ENCODE measurements around the gene USP31. TPM values are rescaled to one million over a fixed set of nuclear protein-coding genes. Genes with fewer than 3 reads are reported as not detected.

The USP31 gene
- total RNA-seq, 1 experiment from 2014 or later = 6.1 TPM

DNA sequence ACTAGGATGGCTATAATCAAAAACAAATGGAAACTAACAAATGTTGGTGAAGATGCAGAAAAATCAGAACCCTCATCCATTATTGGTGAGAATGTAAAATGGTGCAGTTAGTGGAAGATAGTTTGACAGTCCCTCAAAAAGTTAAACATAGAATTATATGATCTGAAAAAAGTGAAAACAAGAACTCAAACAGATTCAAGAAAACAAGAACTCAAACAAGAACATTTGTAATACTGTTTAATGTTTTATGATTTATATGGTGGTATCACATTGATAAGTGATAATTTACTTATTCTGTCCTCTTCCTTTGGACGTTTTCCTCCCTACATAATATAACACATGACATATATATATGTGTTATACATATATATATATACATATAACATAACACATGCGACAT is 12.0 kb downstream of the USP31 start:
- Histone ChIP-seq H3K27ac (no peak overlapping the region), H3K36me3 (no peaks in the 10 kb centered on the region), H3K4me1 (replicated peaks) (peaks cover 6% of the 10 kb centered on the region), H3K27me3 (replicated peaks) (no peaks in the 10 kb centered on the region), H3K4me3 (no peak overlapping the region), H3K9me3 (replicated peaks) (0 out of 2 replicates have a peak, but pooled peaks cover 3% of the 10 kb centered on the region)
- DNase-seq (ENCODE audit: low read depth in 1 of 2, low spot score in 2 of 2) = no peak

- Histone ChIP-seq H3K4me1 (replicated peaks) (peaks cover 19% of the 10 kb centered on the region), H3K27me3 (replicated peaks) (no peaks in the 10 kb centered on the region), H3K9me3 (replicated peaks) (0 out of 2 replicates have a peak, but pooled peaks cover 3% of the 10 kb centered on the region), H3K27ac (no peak overlapping the region), H3K36me3 (no peaks in the 10 kb centered on the region), H3K4me3 (no peak overlapping the region)
- DNase-seq (ENCODE audit: low read depth in 1 of 2, low spot score in 2 of 2) = no peak
Measured at GRCh38 chr16:23134274-23134673, 15.0 kb downstream of the USP31 start.

DNA sequence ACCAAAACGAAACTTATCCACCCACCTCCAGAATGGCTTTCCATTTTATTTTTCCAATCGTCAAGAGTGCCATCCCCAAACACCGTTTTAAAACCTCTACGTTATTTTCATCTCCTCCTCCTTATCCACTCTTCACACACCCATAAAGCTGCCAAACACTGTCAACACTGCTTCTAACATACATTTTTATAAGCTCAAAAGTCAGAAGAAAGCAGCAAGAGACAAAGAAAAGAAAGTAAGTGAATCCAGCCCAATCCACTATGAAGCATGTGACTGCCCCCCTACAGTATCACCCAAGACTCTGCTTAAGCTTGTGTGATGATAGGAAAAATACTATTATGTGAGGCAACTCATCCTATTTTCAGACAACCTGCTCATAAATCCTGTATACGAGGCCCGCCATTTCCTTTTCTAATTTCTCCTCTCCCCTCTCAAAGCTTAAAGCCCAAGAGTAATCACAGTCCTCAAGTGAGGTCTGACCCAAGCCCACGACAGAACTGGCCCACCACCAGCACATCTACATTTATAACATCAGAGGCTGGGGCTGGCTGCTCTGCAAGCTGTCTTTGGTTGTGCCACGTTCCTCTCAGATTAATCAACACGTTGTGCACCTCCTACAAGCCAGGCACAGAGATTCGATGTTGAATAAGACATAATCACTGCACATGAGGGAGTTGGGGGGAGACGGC is 16.3 kb downstream of the USP31 start:
- Histone ChIP-seq H3K4me1 (replicated peaks) (peaks cover 19% of the 10 kb centered on the region), H3K27me3 (replicated peaks) (no peaks in the 10 kb centered on the region), H3K4me3 (no peak overlapping the region), H3K27ac (no peak overlapping the region), H3K9me3 (replicated peaks) (0 out of 2 replicates have a peak, but pooled peaks cover 3% of the 10 kb centered on the region), H3K36me3 (no peaks in the 10 kb centered on the region)
- DNase-seq (ENCODE audit: low read depth in 1 of 2, low spot score in 2 of 2) = no peak

GRCh38 chr16:23131931-23132621 is 17.2 kb downstream of the USP31 start:
- H3K27ac ChIP-seq = no peak overlapping the region
- peak in 1 of 2 experiments; percentile 25 for DNase-seq (ENCODE audit: low read depth in 1 of 2, low spot score in 2 of 2)

DNA sequence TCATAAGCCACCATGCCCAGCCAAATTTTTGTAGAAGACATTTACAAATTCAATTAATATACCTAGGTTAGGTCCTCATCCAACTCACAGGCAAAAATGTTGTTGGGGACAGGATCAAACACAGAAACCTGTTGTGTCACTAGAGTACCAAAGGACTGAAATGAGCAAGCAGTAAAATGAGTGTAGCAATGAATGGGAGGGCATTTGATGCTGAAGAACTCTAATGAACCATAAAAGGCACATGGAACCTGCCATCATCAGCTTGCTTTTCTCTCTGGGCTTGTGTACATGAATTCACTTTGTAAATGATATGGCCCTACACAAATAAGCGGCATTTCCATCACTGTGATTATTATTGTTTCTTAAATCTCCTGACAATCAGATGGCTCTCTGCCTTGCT is 17.8 kb downstream of the USP31 start:
- H3K36me3 ChIP-seq = no peaks in the 10 kb centered on the region
- no peaks in the 10 kb centered on the region for H3K27me3 ChIP-seq (replicated peaks)
- no peaks in the 10 kb centered on the region for H3K9me3 ChIP-seq (replicated peaks)
- no peak overlapping the region for H3K27ac ChIP-seq
- DNase-seq (ENCODE audit: low read depth in 1 of 2, low spot score in 2 of 2) = no peak
- H3K4me3 ChIP-seq = no peak overlapping the region
- H3K4me1 ChIP-seq (replicated peaks) = peaks cover 19% of the 10 kb centered on the region

More at GRCh38 chr16:23131931-23132621, 17.2 kb downstream of the USP31 start:
- no peaks in the 10 kb centered on the region for H3K27me3 ChIP-seq (replicated peaks)
- H3K4me1 ChIP-seq (replicated peaks) = peaks cover 19% of the 10 kb centered on the region
- H3K36me3 ChIP-seq = no peaks in the 10 kb centered on the region
- H3K9me3 ChIP-seq (replicated peaks) = 0 out of 2 replicates have a peak, but pooled peaks cover 3% of the 10 kb centered on the region
- H3K4me3 ChIP-seq = no peak overlapping the region

DNA sequence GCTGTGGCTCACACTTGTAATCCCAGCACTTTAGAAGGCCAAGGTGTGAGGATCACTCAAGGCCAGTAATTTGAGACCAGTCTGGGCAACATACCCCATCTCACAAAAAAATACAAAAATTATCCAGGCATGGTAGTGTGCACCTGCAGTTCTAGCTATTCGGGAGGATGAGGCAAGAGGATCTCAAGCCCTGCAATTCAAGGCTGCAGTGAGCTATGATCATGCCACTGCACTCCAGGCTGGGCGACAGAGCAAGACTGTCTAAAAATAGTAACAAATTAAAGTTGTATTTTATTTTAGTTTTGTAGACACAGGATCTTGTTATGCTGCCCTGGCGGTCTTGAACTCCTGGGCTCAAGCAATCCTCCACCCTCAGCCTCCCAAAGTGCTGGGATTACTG is 18.2 kb downstream of the USP31 start:
- H3K4me1 ChIP-seq (replicated peaks) = peaks cover 19% of the 10 kb centered on the region
- no peak overlapping the region for H3K4me3 ChIP-seq
- no peak overlapping the region for H3K27ac ChIP-seq
- H3K36me3 ChIP-seq = no peaks in the 10 kb centered on the region
- H3K9me3 ChIP-seq (replicated peaks) = no peaks in the 10 kb centered on the region
- H3K27me3 ChIP-seq (replicated peaks) = no peaks in the 10 kb centered on the region
- DNase-seq (ENCODE audit: low read depth in 1 of 2, low spot score in 2 of 2) = no peak

DNA sequence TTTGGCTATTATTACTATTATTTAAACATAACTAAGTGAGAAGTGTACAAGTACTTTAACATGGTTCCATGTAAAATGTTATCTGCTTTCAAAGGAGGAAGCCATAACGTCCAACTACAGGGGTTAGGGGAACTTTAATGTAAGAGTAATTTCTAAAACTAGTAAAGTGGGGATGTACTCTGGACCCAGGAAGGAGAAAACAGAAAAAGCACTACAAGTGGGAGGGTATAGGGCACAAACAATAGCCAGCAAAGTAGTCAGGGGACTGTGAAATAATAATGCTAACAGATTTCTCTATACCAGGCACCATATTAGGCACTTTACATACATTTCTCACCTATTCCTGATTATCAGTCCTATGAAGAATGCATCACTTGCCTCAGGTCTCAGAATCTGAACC is 19.6 kb downstream of the USP31 start:
- Histone ChIP-seq H3K4me1 (replicated peaks) (peaks cover 21% of the 10 kb centered on the region), H3K9me3 (replicated peaks) (no peaks in the 10 kb centered on the region), H3K27me3 (replicated peaks) (no peaks in the 10 kb centered on the region), H3K36me3 (no peaks in the 10 kb centered on the region), H3K27ac (no peak overlapping the region), H3K4me3 (no peak overlapping the region)
- no peak for DNase-seq (ENCODE audit: low read depth in 1 of 2, low spot score in 2 of 2)

DNA sequence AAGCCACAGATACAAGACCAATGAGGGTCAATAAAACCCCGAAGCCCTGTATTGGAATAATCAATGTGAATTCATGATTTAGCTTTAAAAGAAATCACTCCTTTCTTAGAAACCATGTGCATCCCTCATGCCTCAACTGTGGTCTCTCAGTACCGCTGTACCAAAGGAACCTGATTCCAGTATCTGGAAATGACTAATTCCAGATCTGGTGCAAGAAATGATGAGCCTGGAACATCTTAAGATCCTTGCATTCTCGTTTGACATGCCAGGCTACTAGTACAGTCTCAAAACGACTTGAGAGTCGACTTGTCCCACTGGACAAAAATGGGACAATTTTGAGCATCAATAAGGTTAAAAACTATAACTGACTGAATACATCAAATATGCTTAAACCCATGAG is 21.2 kb downstream of the USP31 start:
- Histone ChIP-seq H3K36me3 (no peaks in the 10 kb centered on the region), H3K27ac (no peak overlapping the region), H3K4me1 (replicated peaks) (peaks cover 30% of the 10 kb centered on the region), H3K4me3 (no peak overlapping the region), H3K9me3 (replicated peaks) (no peaks in the 10 kb centered on the region), H3K27me3 (replicated peaks) (no peaks in the 10 kb centered on the region)
- no peak for DNase-seq (ENCODE audit: low read depth in 1 of 2, low spot score in 2 of 2)

DNA sequence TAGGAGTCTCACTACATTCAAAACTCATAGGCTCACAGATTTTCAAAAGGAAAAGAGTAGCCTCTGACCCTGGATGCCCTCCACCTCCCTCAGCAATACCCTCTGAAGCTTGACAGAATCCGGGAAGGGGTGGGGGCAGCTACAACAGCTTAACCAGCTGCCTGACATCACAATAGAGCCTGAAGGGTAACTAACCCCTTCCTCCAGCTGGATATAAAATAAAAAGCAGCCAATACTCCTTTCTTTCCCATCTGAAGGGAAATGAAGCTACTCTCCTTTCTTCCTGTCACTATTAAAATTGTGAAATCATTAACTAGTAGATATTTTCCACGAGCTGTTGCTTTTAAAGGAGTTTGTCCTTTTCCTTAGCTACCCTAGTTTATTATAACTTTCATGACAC is 24.0 kb downstream of the USP31 start:
- DNase-seq (ENCODE audit: low read depth in 1 of 2, low spot score in 2 of 2) = no peak
- H3K9me3 ChIP-seq (replicated peaks) = no peaks in the 10 kb centered on the region

GRCh38 chr16:23124315-23124714 is 24.9 kb downstream of the USP31 start:
- DNase-seq (ENCODE audit: low read depth in 1 of 2, low spot score in 2 of 2) = peak; percentile 49 to 59
- Histone ChIP-seq H3K27me3 (replicated peaks) (no peaks in the 10 kb centered on the region), H3K27ac (no peak overlapping the region), H3K4me3 (no peak overlapping the region), H3K9me3 (replicated peaks) (no peaks in the 10 kb centered on the region), H3K36me3 (no peaks in the 10 kb centered on the region), H3K4me1 (replicated peaks) (peaks cover 11% of the 10 kb centered on the region)

More for the DNA sequence above, 24.0 kb downstream of the USP31 start:
- H3K36me3 ChIP-seq = no peaks in the 10 kb centered on the region
- no peak overlapping the region for H3K27ac ChIP-seq
- no peaks in the 10 kb centered on the region for H3K27me3 ChIP-seq (replicated peaks)
- H3K4me3 ChIP-seq = no peak overlapping the region
- H3K4me1 ChIP-seq (replicated peaks) = peaks cover 11% of the 10 kb centered on the region

DNA sequence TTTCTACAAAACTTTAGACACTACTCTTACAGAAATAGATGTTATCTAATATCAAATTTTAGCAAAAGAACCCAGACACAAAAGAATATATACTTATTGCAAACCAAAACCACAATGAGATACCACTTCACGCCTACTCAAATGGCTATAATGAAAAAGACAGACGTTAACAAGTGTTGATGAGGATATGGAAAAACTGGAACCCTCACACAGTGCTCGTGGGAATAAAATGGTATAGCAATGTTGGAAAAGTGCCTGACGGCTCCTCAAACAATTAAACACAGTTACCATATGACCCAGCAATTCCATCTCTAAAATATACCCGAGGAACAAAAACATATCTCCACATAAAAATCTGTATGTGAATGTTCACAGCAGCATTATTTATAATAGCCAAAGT is 27.1 kb downstream of the USP31 start:
- H3K4me1 ChIP-seq (replicated peaks) = peaks cover 11% of the 10 kb centered on the region
- H3K9me3 ChIP-seq (replicated peaks) = no peaks in the 10 kb centered on the region
- no peaks in the 10 kb centered on the region for H3K27me3 ChIP-seq (replicated peaks)
- H3K4me3 ChIP-seq = no peak overlapping the region
- H3K27ac ChIP-seq = no peak overlapping the region
- no peaks in the 10 kb centered on the region for H3K36me3 ChIP-seq
- no peak for DNase-seq (ENCODE audit: low read depth in 1 of 2, low spot score in 2 of 2)

GRCh38 chr16:23121024-23121423 is 28.2 kb downstream of the USP31 start:
- DNase-seq (ENCODE audit: low read depth in 1 of 2, low spot score in 2 of 2) = no peak

GRCh38 chr16:23120562-23120961 is 28.7 kb downstream of the USP31 start:
- Histone ChIP-seq H3K9me3 (replicated peaks) (no peaks in the 10 kb centered on the region), H3K27ac (no peak overlapping the region), H3K4me1 (replicated peaks) (peaks cover 11% of the 10 kb centered on the region), H3K4me3 (no peak overlapping the region), H3K36me3 (no peaks in the 10 kb centered on the region), H3K27me3 (replicated peaks) (no peaks in the 10 kb centered on the region)
- no peak for DNase-seq (ENCODE audit: low read depth in 1 of 2, low spot score in 2 of 2)

More at GRCh38 chr16:23121024-23121423, 28.2 kb downstream of the USP31 start:
- Histone ChIP-seq H3K4me3 (no peak overlapping the region), H3K4me1 (replicated peaks) (peaks cover 11% of the 10 kb centered on the region), H3K9me3 (replicated peaks) (no peaks in the 10 kb centered on the region), H3K27ac (no peak overlapping the region), H3K27me3 (replicated peaks) (no peaks in the 10 kb centered on the region), H3K36me3 (no peaks in the 10 kb centered on the region)

- Histone ChIP-seq H3K36me3 (no peaks in the 10 kb centered on the region), H3K27ac (no peak overlapping the region), H3K9me3 (replicated peaks) (no peaks in the 10 kb centered on the region), H3K27me3 (replicated peaks) (no peaks in the 10 kb centered on the region), H3K4me1 (replicated peaks) (peaks cover 7% of the 10 kb centered on the region), H3K4me3 (no peak overlapping the region)
- DNase-seq (ENCODE audit: low read depth in 1 of 2, low spot score in 2 of 2) = no peak
Measured at GRCh38 chr16:23119570-23119969, 29.7 kb downstream of the USP31 start.
